HepG2 (cell line): ENCODE results near the gene SNRNP200. TPM values are rescaled to one million over a fixed set of nuclear protein-coding genes. Genes with fewer than 3 reads are reported as not detected.

Experiments used
- EHMT2 ChIP-seq: fragments of 200-600 bp; sonication (generic); IDR thresholded peaks from 2 replicates; pipeline ENCODE4 v1.7.0; 2017; ENCODE audit warnings: antibody characterized with exemption, low read depth, low read length, borderline replicate concordance
- HIVEP1 ChIP-seq: sonication (generic); formaldehyde crosslinking; IDR thresholded peaks from 2 replicates; pipeline ENCODE4 v1.4.0; 2020; ENCODE audit warnings: mild to moderate bottlenecking, missing genetic modification reagents
- KDM5B ChIP-seq: sonication (generic); formaldehyde crosslinking; IDR thresholded peaks from 2 replicates; pipeline ENCODE4 v1.4.0; 2020; ENCODE audit warnings: missing genetic modification reagents, mild to moderate bottlenecking, borderline replicate concordance
- MAFG ChIP-seq: sonication (generic); formaldehyde crosslinking; IDR thresholded peaks from 2 replicates; pipeline ENCODE4 v1.5.1; 2020; ENCODE audit warnings: mild to moderate bottlenecking, missing genetic modification reagents
- PCBP2 ChIP-seq: fragments of 200-400 bp; formaldehyde crosslinking; optimal IDR thresholded peaks from 2 replicates; pipeline ENCODE3; 2018; ENCODE audit warnings: low read length, low read depth; ENCODE audit not compliant: poor library complexity, severe bottlenecking
- PLRG1 ChIP-seq: fragments of 450-650 bp; conservative IDR thresholded peaks from 2 replicates; pipeline ENCODE4 v1.6.1; 2016
- RBFOX2 ChIP-seq: fragments of 200-400 bp; formaldehyde crosslinking; IDR thresholded peaks from 2 replicates; pipeline ENCODE4 v1.6.1; 2017; ENCODE audit warnings: low read depth, mild to moderate bottlenecking, low read length
- RFXANK ChIP-seq: IDR thresholded peaks from 2 replicates; pipeline ENCODE4 v1.6.1; 2016
- SETDB1 ChIP-seq: sonication (generic); formaldehyde crosslinking; IDR thresholded peaks from 2 replicates; pipeline ENCODE4 v1.5.1; 2020; ENCODE audit warnings: missing genetic modification reagents, mild to moderate bottlenecking, borderline replicate concordance
- SPEN ChIP-seq: sonication (generic); formaldehyde crosslinking; IDR thresholded peaks from 2 replicates; pipeline ENCODE4 v1.5.1; 2020; ENCODE audit warnings: low read depth, mild to moderate bottlenecking, missing genetic modification reagents
- SYNCRIP ChIP-seq: fragments of 200-400 bp; formaldehyde crosslinking; IDR thresholded peaks from 2 replicates; pipeline ENCODE4 v1.6.1; 2018; ENCODE audit warnings: mild to moderate bottlenecking, low read depth, low read length; ENCODE audit not compliant: insufficient read depth
- TEAD2 ChIP-seq: sonication (generic); formaldehyde crosslinking; IDR thresholded peaks from 2 replicates; pipeline ENCODE4 v1.9.0; 2021; ENCODE audit warnings: missing genetic modification reagents
- ZNF276 ChIP-seq: sonication (generic); formaldehyde crosslinking; IDR thresholded peaks from 2 replicates; pipeline ENCODE4 v1.4.0; 2020; ENCODE audit warnings: mild to moderate bottlenecking, low read depth, missing genetic modification reagents
- ZNF354B ChIP-seq: sonication (generic); formaldehyde crosslinking; IDR thresholded peaks from 2 replicates; pipeline ENCODE4 v1.8.0; 2022; ENCODE audit warnings: mild to moderate bottlenecking, missing genetic modification reagents
- ZNF44 ChIP-seq: sonication (generic); formaldehyde crosslinking; IDR thresholded peaks from 2 replicates; pipeline ENCODE4 v1.5.1; 2020; ENCODE audit warnings: mild to moderate bottlenecking, missing genetic modification reagents
- ZNF510 ChIP-seq: sonication (generic); formaldehyde crosslinking; IDR thresholded peaks from 2 replicates; pipeline ENCODE4 v1.4.0; 2020; ENCODE audit warnings: low read depth, mild to moderate bottlenecking, missing genetic modification reagents
- ZNF546 ChIP-seq: sonication (generic); formaldehyde crosslinking; conservative IDR thresholded peaks from 2 replicates; pipeline ENCODE4 v1.8.1; 2023; ENCODE audit warnings: mild to moderate bottlenecking, missing genetic modification reagents
- ZNF616 ChIP-seq: sonication (generic); formaldehyde crosslinking; IDR thresholded peaks from 2 replicates; pipeline ENCODE4 v1.5.0; 2020; ENCODE audit warnings: low read depth, mild to moderate bottlenecking, missing genetic modification reagents
- ZNF709 ChIP-seq: sonication (generic); formaldehyde crosslinking; IDR thresholded peaks from 2 replicates; pipeline ENCODE4 v1.5.0; 2020; ENCODE audit warnings: mild to moderate bottlenecking, missing genetic modification reagents
- polyA plus RNA-seq, 8 experiments: library from polyadenylated mRNA; depleted of rRNA in 3 of 8; stranded (reverse) in 7 of 8; unstranded in 1 of 8; fragments of >200 nt; fragmentation: Illumina TruSeq in 4 of 8; extraction: Trizol in 4 of 8; gene quantifications; 2 replicates each; pipeline versions ENCODE4 v1.2.1 to v1.2.3, GENCODE V29; 2011 to 2016; ENCODE audit warnings: low read depth in 4 of 8, missing spikeins in 1 of 8, mixed read lengths in 1 of 8; ENCODE audit not compliant: insufficient read depth in 1 of 8
- total RNA-seq, 5 experiments: library from RNA; depleted of rRNA; stranded (reverse); fragments of >200 nt; fragmentation: Illumina TruSeq; extraction: Trizol; gene quantifications; 2 replicates each; pipeline ENCODE4 v1.2.3, GENCODE V29; 2016; ENCODE audit warnings: low read depth in 1 of 5
- TF ChIP-seq, protein P1 (sequence below): sonication (generic); formaldehyde crosslinking; IDR thresholded peaks from 2 replicates; pipeline ENCODE4 v1.8.0; 2023; ENCODE audit warnings: mild to moderate bottlenecking, missing genetic modification reagents
- TF ChIP-seq, protein P2 (sequence below): sonication (generic); formaldehyde crosslinking; IDR thresholded peaks from 2 replicates; pipeline ENCODE4 v1.4.0; 2020; ENCODE audit warnings: missing genetic modification reagents
- TF ChIP-seq, protein P3 (sequence below): sonication (generic); formaldehyde crosslinking; conservative IDR thresholded peaks from 2 replicates; pipeline ENCODE4 v1.4.0; 2020; ENCODE audit warnings: missing genetic modification reagents
- TF ChIP-seq, protein P4 (sequence below): IDR thresholded peaks from 2 replicates; pipeline ENCODE4 v1.6.1; 2016; ENCODE audit warnings: low read depth, control low read depth

SNRNP200 gene
- total and polyA plus RNA-seq, 2 of the 13 experiments (the other 11 are each of a cell fraction or from before 2014, with no cell fraction given): 99.0 to 232 TPM

- no peak for TF ChIP-seq ZNF546 (CRISPR knock-in tag)
- TF ChIP-seq MAFG (CRISPR knock-in tag): no peak
- no peak for TF ChIP-seq RFXANK (CRISPR knock-in tag)
- no peak for TF ChIP-seq SETDB1 (CRISPR knock-in tag)
- TF ChIP-seq, protein P1, sequence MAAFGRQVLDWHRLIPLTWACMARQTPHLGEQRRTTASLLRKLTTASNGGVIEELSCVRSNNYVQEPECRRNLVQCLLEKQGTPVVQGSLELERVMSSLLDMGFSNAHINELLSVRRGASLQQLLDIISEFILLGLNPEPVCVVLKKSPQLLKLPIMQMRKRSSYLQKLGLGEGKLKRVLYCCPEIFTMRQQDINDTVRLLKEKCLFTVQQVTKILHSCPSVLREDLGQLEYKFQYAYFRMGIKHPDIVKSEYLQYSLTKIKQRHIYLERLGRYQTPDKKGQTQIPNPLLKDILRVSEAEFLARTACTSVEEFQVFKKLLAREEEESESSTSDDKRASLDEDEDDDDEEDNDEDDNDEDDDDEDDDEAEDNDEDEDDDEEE: peak; percentile 52; the same call in 1 of the 2 replicates
- peak; percentile 71; the same call in 1 of the 2 replicates for TF ChIP-seq KDM5B
- TF ChIP-seq, protein P2, sequence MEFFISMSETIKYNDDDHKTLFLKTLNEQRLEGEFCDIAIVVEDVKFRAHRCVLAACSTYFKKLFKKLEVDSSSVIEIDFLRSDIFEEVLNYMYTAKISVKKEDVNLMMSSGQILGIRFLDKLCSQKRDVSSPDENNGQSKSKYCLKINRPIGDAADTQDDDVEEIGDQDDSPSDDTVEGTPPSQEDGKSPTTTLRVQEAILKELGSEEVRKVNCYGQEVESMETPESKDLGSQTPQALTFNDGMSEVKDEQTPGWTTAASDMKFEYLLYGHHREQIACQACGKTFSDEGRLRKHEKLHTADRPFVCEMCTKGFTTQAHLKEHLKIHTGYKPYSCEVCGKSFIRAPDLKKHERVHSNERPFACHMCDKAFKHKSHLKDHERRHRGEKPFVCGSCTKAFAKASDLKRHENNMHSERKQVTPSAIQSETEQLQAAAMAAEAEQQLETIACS: no peak
- TF ChIP-seq SYNCRIP: no peak
- peak; percentile 41; the same call in 1 of the 2 replicates for TF ChIP-seq ZNF616 (CRISPR knock-in tag)
- peak; percentile 54; the same call in 1 of the 2 replicates for TF ChIP-seq ZNF354B (CRISPR knock-in tag)
- TF ChIP-seq PCBP2: no peak
- TF ChIP-seq ZNF44 (CRISPR knock-in tag): no peak
- TF ChIP-seq SPEN (CRISPR knock-in tag): peak; percentile 62; the same call in 1 of the 2 replicates
- TF ChIP-seq TEAD2 (CRISPR knock-in tag): no peak
- peak; percentile 59; the same call in 1 of the 2 replicates for TF ChIP-seq RBFOX2
- no peak for TF ChIP-seq EHMT2
- peak; percentile 70; the same call in 1 of the 2 replicates for TF ChIP-seq ZNF510 (CRISPR knock-in tag)
- TF ChIP-seq, protein P3, sequence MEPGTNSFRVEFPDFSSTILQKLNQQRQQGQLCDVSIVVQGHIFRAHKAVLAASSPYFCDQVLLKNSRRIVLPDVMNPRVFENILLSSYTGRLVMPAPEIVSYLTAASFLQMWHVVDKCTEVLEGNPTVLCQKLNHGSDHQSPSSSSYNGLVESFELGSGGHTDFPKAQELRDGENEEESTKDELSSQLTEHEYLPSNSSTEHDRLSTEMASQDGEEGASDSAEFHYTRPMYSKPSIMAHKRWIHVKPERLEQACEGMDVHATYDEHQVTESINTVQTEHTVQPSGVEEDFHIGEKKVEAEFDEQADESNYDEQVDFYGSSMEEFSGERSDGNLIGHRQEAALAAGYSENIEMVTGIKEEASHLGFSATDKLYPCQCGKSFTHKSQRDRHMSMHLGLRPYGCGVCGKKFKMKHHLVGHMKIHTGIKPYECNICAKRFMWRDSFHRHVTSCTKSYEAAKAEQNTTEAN: 0 out of 2 replicates have a peak, but pooled peaks have one; percentile 32
- peak; percentile 66; the same call in 1 of the 2 replicates for TF ChIP-seq HIVEP1 (CRISPR knock-in tag)
- TF ChIP-seq ZNF709: peak; percentile 52; the same call in 1 of the 2 replicates
- TF ChIP-seq ZNF276 (CRISPR knock-in tag): peak; percentile 41; the same call in 1 of the 2 replicates
- TF ChIP-seq, protein P4, sequence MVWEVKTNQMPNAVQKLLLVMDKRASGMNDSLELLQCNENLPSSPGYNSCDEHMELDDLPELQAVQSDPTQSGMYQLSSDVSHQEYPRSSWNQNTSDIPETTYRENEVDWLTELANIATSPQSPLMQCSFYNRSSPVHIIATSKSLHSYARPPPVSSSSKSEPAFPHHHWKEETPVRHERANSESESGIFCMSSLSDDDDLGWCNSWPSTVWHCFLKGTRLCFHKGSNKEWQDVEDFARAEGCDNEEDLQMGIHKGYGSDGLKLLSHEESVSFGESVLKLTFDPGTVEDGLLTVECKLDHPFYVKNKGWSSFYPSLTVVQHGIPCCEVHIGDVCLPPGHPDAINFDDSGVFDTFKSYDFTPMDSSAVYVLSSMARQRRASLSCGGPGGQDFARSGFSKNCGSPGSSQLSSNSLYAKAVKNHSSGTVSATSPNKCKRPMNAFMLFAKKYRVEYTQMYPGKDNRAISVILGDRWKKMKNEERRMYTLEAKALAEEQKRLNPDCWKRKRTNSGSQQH (CRISPR knock-in tag): no peak
- TF ChIP-seq PLRG1: no peak
Observed at GRCh38 chr2:96325041-96325883, 19.9 kb upstream of the SNRNP200 start, which contains the start of gene ITPRIPL1 (continued).
